CD4-positive, alpha-beta T cell treated with Interleukin-6 for 4 hours (primary cell): ENCODE measurements around the gene TNP1.

Experiments used
- DNase-seq: peaks from one replicate; pipeline ENCODE4 v3.0.0-alpha.2; 2020; ENCODE audit warnings: mixed read lengths

The TNP1 gene, protein sequence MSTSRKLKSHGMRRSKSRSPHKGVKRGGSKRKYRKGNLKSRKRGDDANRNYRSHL

GRCh38 chr2:216859944-216860343, at the start of gene TNP1:
TNP1 (minus strand) TSS chr2:216860064; CDS start chr2:216860034, 30 bp downstream.
- DNase-seq: no peak

DNA sequence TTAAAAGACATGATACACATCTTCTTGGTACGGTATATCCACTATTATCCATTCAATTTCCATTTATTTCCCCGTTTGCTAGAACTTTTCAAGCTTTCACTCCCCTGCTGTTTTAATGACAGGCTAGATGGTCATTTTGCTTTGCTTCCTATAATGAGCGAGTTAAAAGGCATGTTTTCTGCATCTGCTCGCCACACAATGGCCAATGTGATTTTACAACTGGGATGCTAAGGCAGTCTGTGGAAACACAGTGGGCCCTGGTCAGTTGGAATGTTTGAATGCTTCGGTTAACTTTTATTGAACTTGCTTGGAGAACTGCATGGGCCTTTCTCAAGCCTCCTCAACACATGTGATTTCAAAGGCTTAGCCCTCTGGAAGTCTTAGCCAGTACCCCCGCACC, 48.4 kb upstream of the TNP1 start:
- no peak for DNase-seq

DNA sequence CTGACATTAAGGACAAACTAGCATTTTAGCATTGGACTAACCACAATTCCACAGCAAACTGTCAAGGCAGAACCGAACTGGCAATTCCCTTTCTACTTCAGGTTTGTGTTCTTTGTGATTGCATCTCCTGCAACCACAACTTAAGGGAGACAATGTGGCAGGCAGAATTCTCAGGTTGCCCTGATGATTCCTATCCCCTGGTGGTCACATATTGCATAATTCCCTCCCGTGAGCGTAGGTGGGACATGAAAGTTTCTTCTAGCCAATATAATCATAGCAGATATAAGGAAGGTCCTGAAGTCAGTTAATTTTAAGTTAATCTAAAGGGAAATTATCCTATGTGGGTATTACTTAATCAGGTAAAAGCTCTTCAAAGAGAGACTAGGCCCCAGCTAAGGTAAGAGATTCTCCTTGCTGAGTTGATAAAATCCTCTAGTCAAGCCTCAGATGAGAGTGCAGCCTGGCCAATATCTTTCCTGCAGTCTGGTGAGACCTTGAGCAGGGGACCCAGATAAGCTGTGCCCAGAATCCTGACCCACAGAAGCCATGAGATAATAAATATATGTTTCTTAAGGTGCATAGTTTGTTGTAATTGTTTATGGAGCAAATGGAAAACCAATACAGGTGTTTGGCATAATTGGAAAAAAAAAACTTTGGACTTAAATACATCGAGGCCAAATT, 45.9 kb upstream of the TNP1 start:
- no peak for DNase-seq

- no peak for DNase-seq
Measured at GRCh38 chr2:216904974-216905373, 45.1 kb upstream of the TNP1 start.

DNA sequence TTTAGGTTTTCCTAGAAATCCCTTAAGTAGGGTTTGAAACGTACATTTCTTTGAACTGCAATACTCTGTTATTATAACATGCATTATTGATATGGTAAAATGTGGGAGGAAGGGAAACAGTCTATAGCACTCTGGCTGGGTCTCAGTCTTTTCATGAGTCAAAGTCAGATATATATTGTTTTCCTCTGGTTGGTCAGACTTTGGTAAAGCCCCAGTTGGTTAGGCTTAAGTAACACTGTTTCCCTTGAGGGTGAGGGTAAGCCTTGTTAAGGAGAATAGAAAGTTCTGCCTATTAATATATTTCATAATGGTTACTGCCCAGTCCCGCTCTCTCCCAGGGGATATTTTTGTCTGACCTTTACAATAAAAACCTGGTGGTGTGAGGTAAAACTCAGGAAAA, 44.7 kb upstream of the TNP1 start:
- DNase-seq: no peak

DNA sequence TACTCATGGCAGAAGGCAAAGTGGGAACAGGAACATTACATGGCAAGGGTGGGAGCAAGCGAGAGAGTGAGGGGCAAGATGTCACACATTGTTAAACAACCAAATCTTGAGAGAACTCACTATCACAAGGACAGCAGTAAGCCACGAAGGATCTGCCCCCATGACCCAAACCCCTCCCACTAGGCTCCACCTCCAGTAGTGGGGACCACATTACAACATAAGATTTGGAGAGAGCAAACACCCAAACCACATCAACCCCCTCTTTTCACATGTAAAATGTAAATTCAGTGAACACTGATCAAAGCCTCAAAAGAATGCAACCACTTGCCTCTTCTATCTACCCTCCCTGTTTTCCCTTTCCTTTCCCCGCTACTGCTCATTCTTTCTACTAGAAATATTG, 43.6 kb upstream of the TNP1 start:
- DNase-seq: no peak

- no peak for DNase-seq
Measured at GRCh38 chr2:216901273-216901672, 41.4 kb upstream of the TNP1 start.

DNA sequence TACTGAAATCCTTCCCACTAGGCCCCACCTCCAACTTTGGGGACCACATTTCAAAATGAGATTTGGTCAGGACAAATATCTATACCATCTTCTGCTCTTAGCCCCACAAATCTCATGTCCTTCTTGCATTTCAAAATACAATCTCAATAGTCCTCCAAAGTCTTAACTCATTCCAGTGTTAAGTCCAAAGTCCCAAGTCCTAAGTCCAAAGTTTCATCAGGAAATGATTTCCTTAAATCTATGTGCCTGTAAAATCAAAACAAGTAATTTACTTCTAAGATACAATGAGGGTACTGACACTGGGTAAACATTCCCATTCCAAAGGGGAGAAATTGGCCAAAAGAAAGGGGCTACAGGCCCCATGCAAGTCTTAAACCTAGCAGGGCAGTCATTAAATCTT, 40.5 kb upstream of the TNP1 start:
- no peak for DNase-seq

DNA sequence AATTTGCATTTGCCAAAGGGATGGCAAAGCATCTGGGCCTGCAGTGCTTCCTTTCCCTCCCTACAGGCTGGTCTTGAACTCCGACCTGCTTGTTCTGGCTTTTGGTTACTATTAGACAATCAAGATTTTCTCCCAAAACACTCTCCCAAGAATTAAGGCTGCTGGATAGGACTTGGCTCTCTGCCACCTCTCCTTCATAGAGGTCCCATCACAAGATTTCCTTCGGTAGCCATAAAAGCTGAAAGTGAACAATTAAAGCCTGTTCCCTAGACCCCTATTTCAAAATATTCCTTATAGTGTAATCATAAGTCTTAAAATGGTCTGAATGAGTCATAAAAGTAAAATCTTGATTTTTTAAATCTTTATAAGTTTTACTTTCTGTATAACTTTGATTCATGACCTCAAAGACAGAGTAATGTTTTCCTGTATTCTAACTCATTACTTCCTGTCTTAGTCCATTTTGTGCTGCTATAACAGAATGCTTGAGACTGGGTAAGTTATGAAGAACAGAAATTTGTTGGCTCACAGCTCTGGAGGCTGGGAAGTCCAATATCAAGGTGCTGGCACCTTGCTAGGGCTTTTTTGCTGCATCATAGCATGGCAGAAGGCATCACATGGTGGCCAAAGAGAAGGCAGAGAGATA, 37.8 kb upstream of the TNP1 start:
- no peak for DNase-seq

DNA sequence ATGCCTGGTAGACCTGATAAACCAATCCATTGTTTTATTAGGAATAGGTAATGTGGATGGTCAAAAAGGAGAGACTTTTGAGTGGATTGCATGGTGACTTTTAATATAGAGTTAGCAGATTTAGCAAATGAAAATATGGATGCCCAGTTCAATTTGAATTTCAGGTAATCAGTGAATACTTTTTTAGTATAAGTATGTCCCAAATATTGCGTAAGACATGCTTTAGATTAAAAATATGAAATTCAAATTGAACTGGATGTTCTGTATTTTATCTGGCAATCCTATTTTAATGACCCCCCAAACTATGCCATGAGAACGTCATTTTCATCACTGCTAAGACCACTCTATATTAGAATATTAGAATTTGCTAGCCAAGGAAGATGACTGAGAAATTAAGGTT, 30.3 kb upstream of the TNP1 start:
- DNase-seq: no peak

GRCh38 chr2:216888887-216889622, 29.2 kb upstream of the TNP1 start:
- DNase-seq: no peak

DNA sequence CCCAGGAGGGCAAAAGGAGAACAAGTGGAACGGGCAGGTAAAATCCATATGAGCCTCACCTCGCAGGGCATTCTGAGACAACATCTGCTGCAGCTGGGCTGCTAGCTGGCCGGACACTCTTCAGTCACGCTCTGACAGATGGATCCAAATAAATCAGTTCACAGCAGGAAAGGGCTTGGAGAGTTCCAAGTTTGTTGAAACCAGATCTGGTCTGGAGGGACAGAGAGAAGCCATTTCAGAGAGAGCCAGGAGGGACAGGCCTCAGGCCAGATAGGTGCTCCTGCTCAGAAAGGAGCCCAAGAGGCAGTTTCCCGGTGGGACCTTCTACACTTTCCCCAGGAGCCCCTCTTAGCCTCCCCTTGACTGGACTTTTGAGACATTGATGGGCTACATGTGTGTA, 28.2 kb upstream of the TNP1 start:
- DNase-seq: no peak

DNA sequence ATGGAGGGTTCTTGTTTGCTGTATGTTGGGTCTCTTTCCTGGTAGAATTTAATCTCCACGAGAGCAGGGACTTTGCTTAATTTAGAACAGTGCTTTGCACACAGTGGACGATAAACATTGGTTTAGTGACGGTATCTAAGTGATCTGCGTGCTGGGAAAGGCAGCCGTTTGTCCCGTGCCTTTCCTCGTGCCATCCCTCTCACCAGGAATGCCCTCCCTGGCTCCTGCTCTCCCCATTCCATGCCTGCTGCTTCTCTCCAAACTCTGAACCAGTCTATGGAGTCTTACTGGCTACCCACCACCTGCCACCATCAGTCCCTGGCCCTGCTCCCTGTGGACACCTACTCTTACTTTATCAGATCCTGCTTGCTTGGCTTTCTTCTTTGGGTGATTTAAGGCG, 27.3 kb upstream of the TNP1 start:
- no peak for DNase-seq

- DNase-seq: no peak
Measured at GRCh38 chr2:216885117-216885553, 25.3 kb upstream of the TNP1 start.

DNA sequence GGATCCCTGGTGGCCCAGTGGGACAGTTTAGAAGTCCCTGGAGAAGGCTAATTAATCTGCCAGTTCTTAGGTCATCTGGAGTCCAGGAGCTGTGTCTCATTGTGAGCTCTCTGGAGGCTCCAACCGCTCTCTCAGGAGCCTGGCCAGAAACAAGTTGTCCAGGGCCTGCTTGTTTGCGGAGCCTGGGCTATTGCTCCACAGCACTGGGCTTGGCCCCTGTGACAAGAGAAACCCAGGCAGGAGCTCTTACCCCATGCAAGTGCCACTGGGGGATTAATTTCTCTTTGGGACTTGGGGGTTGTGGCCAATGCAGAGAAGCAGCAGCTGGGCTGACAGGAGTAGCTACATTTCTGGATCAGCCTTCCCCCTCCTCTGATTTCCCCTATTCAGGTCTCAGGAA, 24.5 kb upstream of the TNP1 start:
- DNase-seq: no peak

DNA sequence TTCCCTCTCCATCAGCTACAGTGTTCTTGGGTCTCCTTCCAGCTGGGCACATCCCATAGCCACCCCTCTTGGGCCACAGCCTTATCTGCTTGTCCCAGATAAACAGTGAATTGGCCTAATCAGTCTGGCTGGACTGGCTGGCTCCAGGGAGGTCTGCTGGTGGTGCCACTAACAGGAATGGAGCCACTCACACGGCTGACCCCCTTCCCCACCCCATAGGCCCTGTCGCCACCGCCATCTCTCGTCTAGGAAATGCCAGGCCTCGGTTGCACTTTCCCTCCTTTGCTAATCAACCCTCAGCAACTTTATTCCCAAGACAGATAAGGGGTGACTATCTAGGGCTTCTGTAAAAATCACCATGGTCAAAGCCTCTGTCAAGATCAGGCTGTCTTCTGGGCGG, 23.0 kb upstream of the TNP1 start:
- DNase-seq: no peak

DNA sequence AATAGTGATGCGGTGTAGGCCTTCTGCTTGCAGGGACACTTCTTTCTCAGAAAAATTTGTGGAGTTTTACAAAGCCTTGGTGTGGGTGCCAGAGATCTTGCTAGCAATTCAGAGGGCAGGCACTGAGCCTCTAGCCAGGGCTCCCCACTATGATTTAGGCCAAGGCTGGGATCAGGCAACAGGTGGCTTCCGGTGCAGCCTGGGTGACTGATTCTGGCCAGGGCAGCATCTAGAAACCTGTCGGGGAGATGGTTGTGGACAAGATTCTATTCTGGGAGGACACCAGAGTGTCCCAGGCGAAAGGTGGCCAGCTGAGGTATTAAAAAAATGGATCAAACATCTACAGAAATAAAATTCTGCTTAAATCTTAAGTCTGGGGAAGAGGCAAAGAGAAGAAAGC, 21.5 kb upstream of the TNP1 start:
- no peak for DNase-seq

GRCh38 chr2:216880509-216881184, 20.8 kb upstream of the TNP1 start:
- no peak for DNase-seq

GRCh38 chr2:216879727-216880508, 20.1 kb upstream of the TNP1 start:
- no peak for DNase-seq

DNA sequence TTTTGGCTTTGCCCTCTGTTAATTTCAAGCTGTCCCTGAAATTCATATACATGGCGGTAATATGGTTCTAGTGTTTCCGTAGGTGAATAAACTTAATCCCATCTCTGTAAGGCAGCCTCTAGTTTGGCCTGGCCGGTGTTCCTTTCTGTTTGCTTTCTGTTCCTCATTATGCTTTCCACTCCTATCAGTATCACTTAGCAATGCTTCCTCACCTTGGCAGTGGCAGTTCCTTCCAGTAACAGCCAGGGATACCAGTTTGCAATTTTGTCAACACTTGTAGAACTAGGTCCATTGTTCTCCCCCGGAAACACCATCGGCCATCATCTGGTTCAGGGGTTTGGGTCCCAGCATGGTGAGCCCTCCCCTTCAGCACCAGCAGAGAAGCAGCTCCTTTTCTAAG, 18.2 kb upstream of the TNP1 start:
- DNase-seq: no peak

DNA sequence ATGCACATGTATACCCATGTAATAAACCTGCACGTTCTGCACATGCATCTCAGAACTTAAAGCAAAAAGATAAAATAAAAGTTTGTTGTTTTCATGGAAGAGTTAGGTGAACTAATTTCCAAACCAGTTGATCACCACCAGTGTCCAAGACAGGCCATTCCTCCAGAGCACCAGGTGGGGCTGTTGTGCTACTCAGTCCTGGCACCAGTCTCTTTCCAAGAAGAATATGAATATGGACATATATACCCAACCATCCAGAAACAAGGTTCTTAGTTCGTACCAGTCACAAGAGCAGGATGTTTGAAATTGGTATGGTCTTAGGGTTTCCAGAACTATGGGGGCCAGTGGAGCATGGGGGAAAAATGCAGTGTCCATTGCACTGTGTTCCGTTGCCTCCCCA, 17.2 kb upstream of the TNP1 start:
- no peak for DNase-seq

DNA sequence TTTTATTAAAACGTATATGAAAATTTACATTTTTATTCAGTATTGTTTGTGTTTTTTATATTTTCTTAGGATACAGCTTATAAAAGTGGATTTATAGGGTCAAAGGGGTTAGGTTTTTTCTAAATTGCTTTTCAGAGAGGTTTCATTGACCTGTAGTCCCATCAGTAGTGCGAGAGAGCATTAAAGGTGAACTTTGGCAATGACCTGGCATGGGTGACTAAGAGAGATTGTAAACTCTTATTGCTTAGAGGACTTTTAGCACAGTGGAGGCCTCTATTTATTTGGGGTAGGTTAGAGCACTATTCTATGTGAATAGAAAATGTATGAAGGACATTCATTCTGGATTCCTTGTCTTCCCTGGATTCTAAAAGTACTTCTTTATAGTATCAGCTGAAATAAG, 16.0 kb upstream of the TNP1 start:
- DNase-seq: no peak

DNA sequence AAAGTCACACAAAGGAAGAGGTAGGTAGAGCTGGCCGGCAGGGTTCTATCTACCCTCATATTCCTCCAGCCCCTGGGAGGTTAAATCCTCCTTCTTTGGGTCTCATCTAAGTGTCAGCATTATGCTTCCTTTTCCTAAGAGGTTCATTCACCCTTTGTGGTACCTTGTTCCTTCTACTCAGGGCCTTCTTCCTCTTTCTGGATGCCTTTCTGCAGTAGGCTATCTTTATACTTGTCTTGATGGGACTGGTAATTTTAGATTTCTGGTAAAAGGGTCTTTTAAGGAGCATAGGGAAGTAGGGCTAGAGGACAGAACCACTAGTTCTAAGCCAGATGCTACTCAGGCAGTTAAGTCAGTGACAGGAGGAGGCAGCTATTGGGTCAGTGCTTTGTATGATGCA, 13.7 kb upstream of the TNP1 start:
- no peak for DNase-seq
